NCI-H748 (cell line): ENCODE data around the gene SH3GL2.

Experiments used
- DNase-seq: peaks from one replicate; lab custom pipeline; 2025; ENCODE audit not compliant: unreplicated experiment; lab: John Stamatoyannopoulos, UW

The SH3GL2 gene

GRCh38 chr9:17609312-17610005, 30.6 kb downstream of the SH3GL2 start:
- DNase-seq, result no peak

DNA sequence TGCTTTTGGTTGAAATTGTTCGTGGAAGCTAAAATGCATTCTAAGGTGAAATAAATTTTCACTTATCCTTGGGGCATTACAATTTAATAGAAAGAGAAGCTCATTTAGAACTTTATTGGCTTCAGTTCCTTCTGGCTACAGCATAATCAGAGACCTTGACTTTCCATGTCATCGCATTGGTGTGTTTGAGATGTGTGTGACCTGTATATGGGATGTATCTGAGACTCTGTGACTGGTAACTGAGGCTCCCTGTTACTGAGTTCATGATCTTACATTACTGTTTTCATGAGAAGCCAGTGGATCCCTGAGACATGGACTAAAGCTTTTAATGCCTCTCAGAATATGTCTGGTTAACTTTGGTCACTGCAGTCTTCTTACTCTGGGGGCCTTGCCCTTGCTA, 32.5 kb downstream of the SH3GL2 start:
- no peak for DNase-seq

DNA sequence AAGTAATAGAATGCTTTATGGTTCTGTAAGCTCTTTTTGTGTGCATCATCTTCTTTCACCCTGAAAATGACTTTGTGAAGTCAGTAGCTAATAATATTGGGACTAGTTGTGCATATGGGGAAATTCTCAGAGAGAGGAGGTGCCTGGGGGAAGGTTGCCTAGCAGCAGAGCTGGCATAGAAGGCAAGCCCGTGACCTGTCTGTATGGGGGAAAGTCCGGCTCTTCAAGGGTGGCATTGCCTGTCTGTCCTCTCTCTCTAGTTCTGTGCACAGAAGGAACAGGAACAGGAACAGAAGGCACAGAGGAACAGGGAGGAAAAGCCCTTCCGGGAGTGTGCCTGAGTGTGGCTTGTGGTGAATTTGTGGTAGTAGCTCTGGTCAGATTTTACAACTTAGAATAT, 33.1 kb downstream of the SH3GL2 start:
- DNase-seq, result no peak

DNA sequence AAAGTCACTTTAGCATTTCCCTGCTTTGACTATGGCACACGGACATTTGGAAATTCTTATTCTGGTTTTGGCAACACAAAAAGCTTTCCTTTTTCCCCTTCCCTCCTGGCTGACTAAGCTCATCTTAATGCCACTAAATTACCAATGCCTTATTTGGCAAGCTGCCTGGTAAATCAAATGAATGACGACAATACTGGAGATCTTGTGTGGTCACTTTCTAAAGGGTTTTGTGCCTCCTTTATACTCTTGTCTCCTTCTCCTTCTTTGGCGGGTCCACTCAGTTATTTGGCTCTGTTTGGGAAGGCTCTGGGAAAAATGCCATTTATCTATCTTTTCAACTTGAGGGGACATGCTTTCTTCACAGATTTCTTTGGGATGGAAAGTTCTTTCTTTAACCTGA, 34.9 kb downstream of the SH3GL2 start:
- peak; percentile 48 for DNase-seq

GRCh38 chr9:17614250-17614649, 35.4 kb downstream of the SH3GL2 start:
- DNase-seq, result no peak

- peak; percentile 18 for DNase-seq
Measured at GRCh38 chr9:17614903-17615302, 36.0 kb downstream of the SH3GL2 start.

GRCh38 chr9:17622141-17622540, 43.3 kb downstream of the SH3GL2 start:
- DNase-seq, result no peak

DNA sequence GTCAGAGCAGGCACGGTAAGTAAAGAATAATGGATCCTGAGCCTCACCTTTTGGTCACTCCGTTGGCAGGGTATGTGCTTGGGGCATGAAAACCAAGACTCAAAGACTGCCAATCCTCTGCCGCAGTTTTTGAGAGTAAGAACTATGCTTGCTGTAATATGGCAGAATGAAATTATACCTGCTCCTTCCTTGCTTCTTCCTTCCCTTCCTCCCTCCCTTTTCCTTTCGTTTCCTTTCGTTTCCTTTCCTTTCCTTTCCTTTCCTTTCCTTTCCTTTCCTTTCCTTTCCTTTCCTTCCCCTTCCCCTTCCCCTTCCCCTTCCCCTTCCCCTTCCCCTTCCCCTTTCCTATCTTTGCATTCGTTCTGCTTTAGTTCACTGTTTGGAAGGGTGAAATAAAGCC, 43.9 kb downstream of the SH3GL2 start:
- DNase-seq, result no peak

- DNase-seq, result no peak
Measured at GRCh38 chr9:17623965-17624364, 45.1 kb downstream of the SH3GL2 start.

DNA sequence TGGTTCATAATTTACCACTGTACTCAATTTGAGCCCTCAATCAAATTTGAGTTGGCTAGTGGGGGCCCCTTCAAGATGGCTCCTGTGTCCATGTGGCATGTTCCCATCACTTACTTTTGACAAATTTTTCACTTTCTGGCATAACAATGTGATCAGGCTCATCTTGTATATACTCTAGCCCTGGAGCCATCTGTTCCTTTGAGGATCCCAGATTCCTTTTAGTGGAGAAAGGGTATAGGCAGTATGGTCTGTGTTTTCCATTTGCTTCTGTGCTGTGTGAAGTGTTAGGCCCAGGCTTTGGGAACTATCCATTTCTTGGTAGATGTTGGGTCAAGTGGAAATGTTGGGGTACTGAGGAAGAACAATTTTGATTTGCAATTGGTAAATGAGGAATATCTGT, 45.7 kb downstream of the SH3GL2 start:
- DNase-seq, result no peak

DNA sequence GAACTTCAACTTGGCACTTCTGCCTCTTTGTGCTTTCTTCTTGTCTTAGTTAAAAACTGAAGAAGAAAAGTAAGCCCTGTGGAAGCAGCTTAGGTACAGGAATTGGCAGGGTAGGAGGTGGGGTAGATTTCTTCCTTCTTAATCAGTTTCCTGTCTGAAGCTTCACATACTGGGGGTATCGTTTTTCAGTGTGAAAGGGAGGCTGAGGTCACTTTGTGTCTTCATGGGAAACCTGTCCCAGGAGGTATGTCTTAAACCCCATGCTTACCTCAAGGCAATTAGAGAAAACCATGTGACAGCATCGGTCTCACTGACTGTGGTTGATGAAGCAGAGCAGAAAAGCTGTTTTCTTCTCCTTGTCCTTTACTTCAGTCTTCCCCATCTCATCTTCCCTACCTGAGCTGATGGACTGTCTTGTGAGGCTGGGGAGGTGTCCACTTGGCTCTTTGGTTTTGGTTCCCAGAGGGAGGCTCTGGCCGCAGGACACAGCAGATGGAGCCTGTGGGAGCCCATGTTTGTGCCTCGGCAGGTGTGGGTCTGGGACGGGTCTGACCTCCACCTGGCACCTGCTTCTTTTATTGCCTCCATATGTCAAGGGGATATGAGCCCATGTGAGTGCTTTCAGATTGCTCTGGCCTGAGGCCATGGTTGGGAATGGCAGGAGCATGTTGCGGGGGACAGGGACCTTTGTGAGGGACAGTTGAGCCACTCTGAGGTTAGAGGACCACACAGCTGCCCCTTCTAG, 47.0 kb downstream of the SH3GL2 start:
- DNase-seq, result peak; percentile 67

GRCh38 chr9:17627641-17628040, 48.8 kb downstream of the SH3GL2 start:
- peak; percentile 94 for DNase-seq

DNA sequence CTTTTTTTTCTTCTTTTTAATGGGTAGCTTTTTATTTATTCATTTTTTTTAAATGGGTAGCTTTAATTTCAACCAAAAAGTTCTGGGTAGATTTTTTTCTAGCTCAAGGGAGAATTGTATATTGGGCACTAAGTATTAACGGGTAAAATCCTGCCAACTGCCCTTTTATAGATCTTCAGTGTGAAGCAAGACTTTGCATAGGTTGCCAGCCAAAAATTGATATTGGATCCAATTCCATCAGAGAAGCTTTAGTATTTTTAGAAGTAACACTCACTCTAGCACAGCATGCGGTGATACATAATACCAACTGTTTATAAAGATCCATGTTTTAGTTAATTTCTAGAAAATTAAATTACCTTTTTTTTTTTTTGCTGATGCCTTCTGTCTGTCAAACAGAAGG, 49.8 kb downstream of the SH3GL2 start:
- DNase-seq, result no peak

DNA sequence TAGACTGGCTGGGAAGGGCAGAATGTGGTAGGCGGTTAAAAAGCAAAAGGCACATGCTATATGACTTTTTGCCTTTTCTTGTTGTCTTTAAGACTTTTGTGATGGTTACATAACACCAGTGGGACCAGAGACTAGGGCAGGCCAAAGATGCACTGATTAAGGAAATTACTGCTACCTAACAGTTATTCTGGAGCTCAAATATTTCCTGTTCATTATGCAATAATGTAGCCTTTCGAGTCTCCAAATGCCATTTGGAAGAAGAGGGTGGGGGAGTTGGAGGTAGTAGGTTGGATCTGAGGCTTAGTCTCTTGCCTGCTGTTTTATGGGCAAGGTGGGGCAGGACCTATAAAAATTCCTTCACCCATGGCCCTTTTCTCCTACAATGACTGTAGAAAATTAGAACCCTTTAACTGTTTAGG, 51.7 kb downstream of the SH3GL2 start:
- no peak for DNase-seq

- DNase-seq, result no peak
Measured at GRCh38 chr9:17631396-17631795, 52.5 kb downstream of the SH3GL2 start.

- no peak for DNase-seq
Measured at GRCh38 chr9:17632994-17633393, 54.1 kb downstream of the SH3GL2 start.

GRCh38 chr9:17635115-17635890, 56.4 kb downstream of the SH3GL2 start:
- DNase-seq, result no peak

GRCh38 chr9:17636349-17636748, 57.5 kb downstream of the SH3GL2 start:
- DNase-seq, result no peak

- DNase-seq, result no peak
Measured at GRCh38 chr9:17636821-17637220, 58.0 kb downstream of the SH3GL2 start.

DNA sequence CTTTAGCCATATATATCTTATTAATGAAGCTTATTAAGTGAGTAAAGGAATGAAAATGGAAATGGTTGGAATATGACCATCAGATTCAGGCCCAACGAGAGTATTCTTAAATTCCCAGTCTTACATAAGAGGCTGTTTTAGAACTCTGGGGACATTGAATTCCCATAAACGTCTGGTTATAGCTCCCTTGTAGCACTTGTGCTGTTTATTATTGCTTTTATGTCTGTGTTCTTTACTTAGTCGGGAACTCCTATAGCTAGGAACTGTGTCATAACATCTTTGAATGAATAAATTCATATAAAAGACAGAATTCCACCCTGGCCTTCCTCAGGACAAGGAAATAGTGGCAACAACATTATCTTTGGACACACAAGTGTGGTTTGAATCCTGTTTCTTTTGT, 58.4 kb downstream of the SH3GL2 start:
- DNase-seq, result no peak

DNA sequence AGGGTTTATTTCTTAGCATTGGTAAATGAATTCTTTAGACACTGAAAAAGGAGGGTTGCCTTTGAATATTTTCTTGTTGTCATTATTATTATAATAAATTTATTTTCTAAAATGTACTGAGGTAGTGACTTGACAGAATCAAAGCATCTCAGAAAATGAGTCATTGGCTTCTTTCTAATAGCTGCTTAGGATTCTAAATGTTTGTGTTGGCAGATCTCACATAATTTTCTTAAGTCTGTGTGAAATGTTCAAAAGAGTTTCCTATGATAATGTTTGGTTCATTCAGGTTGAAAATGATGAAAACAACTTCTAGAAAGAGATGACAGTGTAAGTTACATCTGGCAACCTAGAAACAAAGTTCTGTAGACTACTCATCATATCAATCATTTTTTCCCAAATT, 69.7 kb downstream of the SH3GL2 start:
- no peak for DNase-seq

DNA sequence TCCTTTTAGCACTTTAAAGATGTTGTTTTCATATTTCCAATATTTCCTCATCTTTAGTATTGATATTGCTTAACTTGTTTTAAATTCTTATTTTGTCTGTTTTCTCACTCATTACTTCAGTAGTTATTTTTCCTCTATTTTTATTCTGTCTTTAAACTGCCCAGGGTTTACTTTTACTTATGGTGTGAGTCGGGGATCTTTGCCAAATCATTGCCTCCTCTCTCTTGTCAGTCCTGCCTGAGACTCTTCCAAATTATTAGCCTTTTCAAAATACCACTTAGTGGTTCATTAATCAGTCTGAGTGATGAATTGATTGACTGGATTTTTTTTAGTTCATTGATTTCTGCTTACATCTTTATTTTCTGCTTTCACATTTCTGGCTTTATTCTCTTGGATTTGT, 72.9 kb downstream of the SH3GL2 start:
- no peak for DNase-seq
